DOHH2 (cell line): Measurements from ENCODE around the gene E2F4.

Experiments
- H3F3A ChIP-seq: fragments of 200-600 bp; sonication (generic), shearing (Covaris generic); 2 replicates; pipeline ENCODE4 v1.6.0; 2016; ENCODE audit warnings: antibody characterized with exemption, mild to moderate bottlenecking; ENCODE audit not compliant: control insufficient read depth, insufficient read depth
- H3K27ac ChIP-seq: fragments of 200-600 bp; sonication (generic); 2 replicates; pipeline ENCODE4 v1.5.1; 2014; ENCODE audit warnings: low read depth, mild to moderate bottlenecking, low read length, moderate library complexity
- H3K27me3 ChIP-seq: fragments of 200-600 bp; sonication (generic); 2 replicates; pipeline ENCODE4 v1.6.1; 2014; ENCODE audit warnings: mild to moderate bottlenecking, low read length, mixed read lengths; ENCODE audit not compliant: control insufficient read depth
- H3K36me3 ChIP-seq: fragments of 200-600 bp; sonication (generic); 2 replicates; pipeline ENCODE4 v1.6.1; 2014; ENCODE audit warnings: mild to moderate bottlenecking, low read length, moderate library complexity, mixed read lengths; ENCODE audit not compliant: control insufficient read depth
- H3K4me1 ChIP-seq: fragments of 200-600 bp; sonication (generic); 2 replicates; pipeline ENCODE4 v1.6.1; 2014; ENCODE audit warnings: mild to moderate bottlenecking, low read length, mixed read lengths; ENCODE audit not compliant: control insufficient read depth
- H3K4me2 ChIP-seq: fragments of 200-600 bp; sonication (generic); 2 replicates; pipeline ENCODE4 v1.6.0; 2014; ENCODE audit warnings: mild to moderate bottlenecking, low read length, moderate library complexity
- H3K4me3 ChIP-seq: fragments of 200-600 bp; sonication (generic); 2 replicates; pipeline ENCODE4 v1.5.1; 2014; ENCODE audit warnings: mild to moderate bottlenecking, low read length, mixed read lengths
- H3K79me2 ChIP-seq: fragments of 200-600 bp; sonication (generic); 2 replicates; pipeline ENCODE4 v1.6.1; 2014; ENCODE audit warnings: mild to moderate bottlenecking, low read length, mixed read lengths; ENCODE audit not compliant: control insufficient read depth
- H3K9me2 ChIP-seq: fragments of 200-600 bp; sonication (generic); replicated peaks from 2 replicates; pipeline ENCODE4 v1.6.1; 2014; ENCODE audit warnings: mild to moderate bottlenecking, low read length, mixed read lengths; ENCODE audit not compliant: control insufficient read depth
- H3K9me3 ChIP-seq: fragments of 200-600 bp; sonication (generic); 2 replicates; pipeline ENCODE4 v1.6.1; 2014; ENCODE audit warnings: antibody characterized with exemption, low read length, mixed read lengths; ENCODE audit not compliant: control insufficient read depth, insufficient read depth
- H4K20me1 ChIP-seq: fragments of 200-600 bp; sonication (generic); 2 replicates; pipeline ENCODE4 v1.6.0; 2014; ENCODE audit warnings: low read depth, mild to moderate bottlenecking, antibody characterized with exemption, low read length, moderate library complexity; ENCODE audit not compliant: control insufficient read depth, insufficient read depth
- EZH2phosphoT487 ChIP-seq: fragments of 200-600 bp; sonication (generic); IDR thresholded peaks from 2 replicates; pipeline ENCODE4 v1.6.1; 2017; ENCODE audit warnings: borderline replicate concordance, mild to moderate bottlenecking, antibody characterized with exemption, low read length, moderate library complexity, mixed read lengths
- TF ChIP-seq, protein P1 (sequence below): fragments of 200-600 bp; sonication (generic); IDR thresholded peaks from one replicate; pipeline ENCODE4 v1.5.1; 2014; ENCODE audit warnings: antibody characterized with exemption, mild to moderate bottlenecking, low read depth, low read length; ENCODE audit not compliant: poor library complexity, severe bottlenecking

The E2F4 gene

DNA sequence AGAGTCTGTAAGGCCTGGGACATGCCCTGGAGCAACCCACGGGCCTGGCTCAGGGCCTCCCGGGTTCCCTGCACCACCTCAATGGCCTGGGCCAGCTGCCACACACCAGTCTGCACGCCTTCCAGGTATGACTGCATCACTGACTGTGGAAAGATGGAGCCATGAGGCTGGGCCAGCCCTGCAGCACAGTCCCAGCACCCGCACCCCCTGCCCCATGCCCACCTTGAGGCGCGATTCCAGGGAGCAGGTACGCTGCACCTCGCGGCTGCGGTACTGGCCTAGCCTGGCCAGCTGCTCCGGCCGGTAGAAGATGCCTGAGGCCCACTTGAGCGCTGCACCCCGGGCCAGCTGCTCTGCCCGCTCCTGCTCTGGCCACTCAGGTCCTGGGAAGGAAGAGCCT is 3.2 kb upstream of the E2F4 start:
- Histone ChIP-seq H3K27me3 (peaks cover 24% of the 10 kb centered on the region), H3K9me2 (no peaks in the 10 kb centered on the region), H3K4me3 (no peak overlapping the region), H3K79me2 (peaks cover 22% of the 10 kb centered on the region), H4K20me1 (no peaks in the 10 kb centered on the region; the same call in 1 of the 2 replicates), H3K4me2 (no peak overlapping the region), H3K9me3 (no peaks in the 10 kb centered on the region), H3K27ac (no peak overlapping the region), H3F3A (no peaks in the 10 kb centered on the region), H3K36me3 (peaks cover 17% of the 10 kb centered on the region), H3K4me1 (peaks cover 31% of the 10 kb centered on the region)
- TF ChIP-seq, protein P1, sequence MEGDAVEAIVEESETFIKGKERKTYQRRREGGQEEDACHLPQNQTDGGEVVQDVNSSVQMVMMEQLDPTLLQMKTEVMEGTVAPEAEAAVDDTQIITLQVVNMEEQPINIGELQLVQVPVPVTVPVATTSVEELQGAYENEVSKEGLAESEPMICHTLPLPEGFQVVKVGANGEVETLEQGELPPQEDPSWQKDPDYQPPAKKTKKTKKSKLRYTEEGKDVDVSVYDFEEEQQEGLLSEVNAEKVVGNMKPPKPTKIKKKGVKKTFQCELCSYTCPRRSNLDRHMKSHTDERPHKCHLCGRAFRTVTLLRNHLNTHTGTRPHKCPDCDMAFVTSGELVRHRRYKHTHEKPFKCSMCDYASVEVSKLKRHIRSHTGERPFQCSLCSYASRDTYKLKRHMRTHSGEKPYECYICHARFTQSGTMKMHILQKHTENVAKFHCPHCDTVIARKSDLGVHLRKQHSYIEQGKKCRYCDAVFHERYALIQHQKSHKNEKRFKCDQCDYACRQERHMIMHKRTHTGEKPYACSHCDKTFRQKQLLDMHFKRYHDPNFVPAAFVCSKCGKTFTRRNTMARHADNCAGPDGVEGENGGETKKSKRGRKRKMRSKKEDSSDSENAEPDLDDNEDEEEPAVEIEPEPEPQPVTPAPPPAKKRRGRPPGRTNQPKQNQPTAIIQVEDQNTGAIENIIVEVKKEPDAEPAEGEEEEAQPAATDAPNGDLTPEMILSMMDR, result no peak
- no peak for TF ChIP-seq EZH2phosphoT487

DNA sequence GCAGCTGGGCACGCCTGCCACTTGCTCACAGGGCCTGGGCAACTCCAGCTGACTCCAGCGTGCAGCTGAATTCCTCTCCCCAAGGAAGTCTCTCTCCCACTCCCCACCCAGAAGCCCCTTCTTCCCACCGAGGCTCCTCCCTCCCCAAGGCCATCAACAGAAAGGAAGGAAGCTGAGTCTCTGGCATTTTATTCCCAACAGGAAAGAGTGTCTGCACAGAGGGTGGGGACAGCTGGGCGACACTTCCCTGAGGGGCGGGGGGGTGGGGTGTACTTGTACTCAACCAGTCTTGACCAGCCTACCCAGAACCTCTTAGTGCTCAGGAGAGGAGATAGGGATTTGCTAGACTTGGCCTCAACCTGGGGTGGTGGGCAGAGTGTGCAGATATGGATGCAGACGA is 1.9 kb upstream of the E2F4 start, which contains the start of gene EXOC3L1:
Gene EXOC3L1 (minus strand): TSS at position 96 of the 400 bp plus-strand sequence. CDS start 460 bp downstream, outside the sequence.
- Histone ChIP-seq H3K27ac (no peak within 1 kb of the TSS), H3K9me2 (no peaks in the 10 kb centered on the region), H3K4me2 (no peak within 1 kb of the TSS), H3K9me3 (no peaks in the 10 kb centered on the region), H3K4me1 (peaks cover 22% of the 10 kb centered on the region), H3K27me3 (peaks cover 16% of the 10 kb centered on the region), H4K20me1 (no peaks in the 10 kb centered on the region; the same call in 1 of the 2 replicates), H3K4me3 (no peak within 1 kb of the TSS), H3K79me2 (peaks cover 34% of the 10 kb centered on the region), H3K36me3 (peaks cover 29% of the 10 kb centered on the region), H3F3A (no peaks in the 10 kb centered on the region)
- TF ChIP-seq EZH2phosphoT487, result no peak
- TF ChIP-seq, protein P1, result no peak

DNA sequence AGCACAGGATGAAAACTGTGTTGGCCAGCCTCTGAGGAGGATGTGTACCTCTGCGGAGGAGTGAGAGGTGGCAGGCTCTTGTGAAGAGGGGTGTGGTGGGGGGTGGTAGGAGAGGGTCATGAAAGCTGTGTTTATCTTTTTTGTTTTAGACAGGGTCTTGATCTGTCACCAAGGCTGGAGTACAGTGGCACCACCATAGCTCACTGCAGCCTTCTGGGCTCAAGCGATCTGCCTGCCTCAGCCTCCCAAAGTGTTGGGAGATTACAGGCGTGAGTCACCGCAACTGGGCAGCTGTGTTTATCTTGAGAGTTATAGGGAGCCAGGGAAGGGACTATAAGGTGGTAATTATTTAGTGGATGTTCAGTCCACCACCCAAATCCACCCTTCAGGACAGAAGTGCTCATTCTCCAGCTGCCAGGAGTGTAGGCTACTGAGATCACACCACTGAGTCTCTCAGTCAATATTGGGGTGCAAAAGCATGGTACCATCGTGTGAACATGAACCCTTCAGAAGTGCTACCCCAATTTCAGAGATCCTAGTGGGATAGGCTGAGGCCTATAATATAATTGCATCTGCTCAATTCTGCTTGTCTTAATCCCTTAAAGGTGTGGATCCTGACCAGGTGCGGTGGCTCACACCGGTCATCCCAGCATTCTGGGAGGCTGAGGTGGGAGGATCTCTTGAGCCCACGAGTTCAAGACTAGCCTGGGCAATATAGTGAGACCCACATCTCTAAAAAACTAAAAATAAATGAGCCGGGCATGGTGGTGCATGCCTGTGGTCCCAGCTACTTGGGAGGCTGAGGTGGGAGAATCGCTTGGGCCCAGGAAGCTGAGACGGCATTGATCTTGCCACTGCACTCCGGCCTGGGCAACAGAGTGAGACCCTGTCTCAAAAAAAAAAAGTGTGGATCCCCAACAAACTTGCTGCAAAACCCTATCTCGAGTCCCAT is 1.2 kb upstream of the E2F4 start:
- Histone ChIP-seq H3K9me2 (no peaks in the 10 kb centered on the region), H3K9me3 (no peaks in the 10 kb centered on the region), H3K4me3 (no peak overlapping the region), H3K27ac (no peak overlapping the region), H3K79me2 (peaks cover 34% of the 10 kb centered on the region), H3K36me3 (peaks cover 36% of the 10 kb centered on the region), H3K4me1 (peaks cover 16% of the 10 kb centered on the region), H4K20me1 (no peaks in the 10 kb centered on the region; the same call in 1 of the 2 replicates), H3K4me2 (no peak overlapping the region), H3K27me3 (peaks cover 11% of the 10 kb centered on the region), H3F3A (no peaks in the 10 kb centered on the region)
- no peak for TF ChIP-seq EZH2phosphoT487
- TF ChIP-seq, protein P1, result no peak
